SK-N-SH treated with all-trans-retinoic acid at 6 μM for 48 hours (cell line): Measurements from ENCODE around the gene OR7C1.

Experiments
- ATAC-seq: fragments of 200-7000 bp; cut with Tn5 transposase; 3 replicates; pipeline ENCODE4 v1.9.1; 2020; ENCODE audit warnings: mild to moderate bottlenecking, moderate library complexity
- BACH2 ChIP-seq: fragments of 250-450 bp; sonication (Bioruptor Pico); IDR thresholded peaks from 2 replicates; pipeline ENCODE4 v1.9.0; 2021; ENCODE audit warnings: mild to moderate bottlenecking, borderline replicate concordance
- CREB5 ChIP-seq: fragments of 250-450 bp; sonication (Bioruptor Pico); IDR thresholded peaks from 2 replicates; pipeline ENCODE4 v1.5.1; 2020; ENCODE audit warnings: low read depth, mild to moderate bottlenecking, moderate library complexity
- CSDC2 ChIP-seq: fragments of 250-450 bp; sonication (Bioruptor Pico); IDR thresholded peaks from 2 replicates; pipeline ENCODE4 v1.5.0; 2020; ENCODE audit warnings: mild to moderate bottlenecking, moderate library complexity
- ESRRG ChIP-seq: fragments of 250-450 bp; sonication (Bioruptor Pico); IDR thresholded peaks from 2 replicates; pipeline ENCODE4 v1.6.1; 2021; ENCODE audit warnings: mild to moderate bottlenecking
- GLIS3 ChIP-seq: fragments of 250-450 bp; sonication (Bioruptor Pico); IDR thresholded peaks from 2 replicates; pipeline ENCODE4 v1.5.0; 2020; ENCODE audit warnings: mild to moderate bottlenecking, moderate library complexity
- ISL1 ChIP-seq: fragments of 250-450 bp; sonication (Bioruptor Pico); IDR thresholded peaks from 2 replicates; pipeline ENCODE4 v2.1.2; 2022; ENCODE audit warnings: mild to moderate bottlenecking, moderate library complexity
- OSR1 ChIP-seq: fragments of 250-450 bp; sonication (Bioruptor Pico); IDR thresholded peaks from 2 replicates; pipeline ENCODE4 v1.8.0; 2022; ENCODE audit warnings: moderate library complexity, mild to moderate bottlenecking, inconsistent platforms
- PATZ1 ChIP-seq: fragments of 250-450 bp; sonication (Bioruptor Pico); IDR thresholded peaks from 2 replicates; pipeline ENCODE4 v1.8.0; 2020; ENCODE audit warnings: mild to moderate bottlenecking, moderate library complexity, borderline replicate concordance
- POU6F1 ChIP-seq: fragments of 250-450 bp; sonication (Bioruptor Pico); IDR thresholded peaks from 2 replicates; pipeline ENCODE4 v1.8.0; 2021; ENCODE audit warnings: low read depth, mild to moderate bottlenecking, moderate library complexity, borderline replicate concordance
- PPARA ChIP-seq: fragments of 250-450 bp; sonication (Bioruptor Pico); IDR thresholded peaks from 2 replicates; pipeline ENCODE4 v1.5.0; 2020; ENCODE audit warnings: mild to moderate bottlenecking, borderline replicate concordance
- RARB ChIP-seq: fragments of 250-450 bp; sonication (Bioruptor Pico); IDR thresholded peaks from 2 replicates; pipeline ENCODE4 v1.8.0; 2021; ENCODE audit warnings: mild to moderate bottlenecking, moderate library complexity
- SNAI2 ChIP-seq: fragments of 250-450 bp; sonication (Bioruptor Pico); IDR thresholded peaks from 2 replicates; pipeline ENCODE4 v1.5.0; 2020; ENCODE audit warnings: mild to moderate bottlenecking, moderate library complexity
- TCF4 ChIP-seq: fragments of 250-450 bp; sonication (Bioruptor Pico); IDR thresholded peaks from 2 replicates; pipeline ENCODE4 v1.8.0; 2021; ENCODE audit warnings: mild to moderate bottlenecking, moderate library complexity, borderline replicate concordance
- TOX ChIP-seq: fragments of 250-450 bp; sonication (Bioruptor Pico); IDR thresholded peaks from 2 replicates; pipeline ENCODE4 v1.8.0; 2021; ENCODE audit warnings: mild to moderate bottlenecking, moderate library complexity, borderline replicate concordance
- TSHZ2 ChIP-seq: fragments of 250-450 bp; sonication (Bioruptor Pico); IDR thresholded peaks from 2 replicates; pipeline ENCODE4 v1.5.0; 2020; ENCODE audit warnings: mild to moderate bottlenecking, moderate library complexity
- ZC3H10 ChIP-seq: fragments of 250-450 bp; sonication (Bioruptor Pico); IDR thresholded peaks from 2 replicates; pipeline ENCODE4 v1.5.1; 2021; ENCODE audit warnings: mild to moderate bottlenecking, moderate library complexity
- ZFP3 ChIP-seq: fragments of 250-450 bp; sonication (Bioruptor Pico); IDR thresholded peaks from 2 replicates; pipeline ENCODE4 v1.5.0; 2020; ENCODE audit warnings: mild to moderate bottlenecking, moderate library complexity
- ZFP30 ChIP-seq: fragments of 450-650 bp; formaldehyde crosslinking; IDR thresholded peaks from 2 replicates; pipeline ENCODE4 v1.5.0; 2022; ENCODE audit warnings: mild to moderate bottlenecking, moderate library complexity
- ZNF565 ChIP-seq: fragments of 450-650 bp; formaldehyde crosslinking; conservative IDR thresholded peaks from 2 replicates; pipeline ENCODE4 v1.5.0; 2020; ENCODE audit warnings: low read depth, mild to moderate bottlenecking, moderate library complexity
- ZNF8 ChIP-seq: fragments of 450-650 bp; formaldehyde crosslinking; IDR thresholded peaks from 2 replicates; pipeline ENCODE4 v1.5.0; 2020; ENCODE audit warnings: mild to moderate bottlenecking, moderate library complexity

OR7C1 gene

GRCh38 chr19:14769201-14769600, 65.8 kb downstream of the OR7C1 start:
- no peak for ATAC-seq
- no peak for TF ChIP-seq TOX
- no peak for TF ChIP-seq POU6F1 (CRISPR knock-in tag)
- TF ChIP-seq ISL1 (CRISPR knock-in tag) = no peak
- TF ChIP-seq CSDC2 (CRISPR knock-in tag) = no peak
- no peak for TF ChIP-seq ESRRG (CRISPR knock-in tag)
- TF ChIP-seq GLIS3 (CRISPR knock-in tag) = no peak
- TF ChIP-seq SNAI2 = no peak
- TF ChIP-seq ZNF565 = no peak
- no peak for TF ChIP-seq ZNF8 (CRISPR knock-in tag)
- no peak for TF ChIP-seq RARB (CRISPR knock-in tag)
- TF ChIP-seq BACH2 (CRISPR knock-in tag) = no peak
- no peak for TF ChIP-seq TSHZ2 (CRISPR knock-in tag)
- TF ChIP-seq ZFP3 = no peak
- TF ChIP-seq ZC3H10 (CRISPR knock-in tag) = no peak
- TF ChIP-seq CREB5 (CRISPR knock-in tag) = no peak
- no peak for TF ChIP-seq OSR1 (CRISPR knock-in tag)
- no peak for TF ChIP-seq ZFP30 (CRISPR knock-in tag)
- TF ChIP-seq, all 23 proteins: peak for 0

- TF ChIP-seq ZNF8 (CRISPR knock-in tag) (no peak), POU6F1 (CRISPR knock-in tag) (no peak), PATZ1 (CRISPR knock-in tag) (no peak), CREB5 (CRISPR knock-in tag) (no peak), SNAI2 (no peak), BACH2 (CRISPR knock-in tag) (no peak), ZC3H10 (CRISPR knock-in tag) (no peak), PPARA (CRISPR knock-in tag) (no peak), GLIS3 (CRISPR knock-in tag) (no peak), TCF4 (CRISPR knock-in tag) (no peak), ESRRG (CRISPR knock-in tag) (no peak)
- TF ChIP-seq, all 23 proteins: peak for 0
These were observed 67.0 kb downstream of the OR7C1 start for GRCh38 chr19:14768001-14768400.

More at GRCh38 chr19:14768001-14768400, 67.0 kb downstream of the OR7C1 start:
- no peak for ATAC-seq
